NOMO-1 treated with DMSO at 0.1 percent for 48 hours (cell line): ENCODE measurements around the gene ANK2.
"Not testable (repeated sequence)": the region's sequence is repeated elsewhere in the genome, so short reads cannot be mapped to it uniquely, and the experiment has no call there.

Experiments
- DNase-seq: peaks from one replicate; lab custom pipeline; 2025; ENCODE audit not compliant: unreplicated experiment; lab: John Stamatoyannopoulos, UW

The ANK2 gene

DNA sequence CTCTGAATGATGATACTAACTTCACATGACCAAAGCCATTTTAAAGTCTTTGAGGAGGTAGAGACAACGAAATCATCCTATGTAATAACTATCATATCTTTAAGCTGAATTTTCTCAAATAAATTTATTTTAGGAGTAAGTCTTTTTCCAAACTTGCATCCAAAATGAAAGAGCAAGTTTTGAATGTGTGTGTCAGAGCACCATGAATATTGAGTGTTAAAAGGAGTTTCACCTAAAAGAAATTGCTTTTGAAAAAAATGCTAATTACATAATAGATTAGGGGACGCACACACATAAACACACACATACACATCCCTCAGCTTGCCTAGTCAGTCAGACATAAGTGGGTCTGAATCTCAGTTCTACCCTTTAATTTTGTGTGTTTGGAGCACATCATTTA, 1.9 kb downstream of the ANK2 start:
- DNase-seq = no peak

DNA sequence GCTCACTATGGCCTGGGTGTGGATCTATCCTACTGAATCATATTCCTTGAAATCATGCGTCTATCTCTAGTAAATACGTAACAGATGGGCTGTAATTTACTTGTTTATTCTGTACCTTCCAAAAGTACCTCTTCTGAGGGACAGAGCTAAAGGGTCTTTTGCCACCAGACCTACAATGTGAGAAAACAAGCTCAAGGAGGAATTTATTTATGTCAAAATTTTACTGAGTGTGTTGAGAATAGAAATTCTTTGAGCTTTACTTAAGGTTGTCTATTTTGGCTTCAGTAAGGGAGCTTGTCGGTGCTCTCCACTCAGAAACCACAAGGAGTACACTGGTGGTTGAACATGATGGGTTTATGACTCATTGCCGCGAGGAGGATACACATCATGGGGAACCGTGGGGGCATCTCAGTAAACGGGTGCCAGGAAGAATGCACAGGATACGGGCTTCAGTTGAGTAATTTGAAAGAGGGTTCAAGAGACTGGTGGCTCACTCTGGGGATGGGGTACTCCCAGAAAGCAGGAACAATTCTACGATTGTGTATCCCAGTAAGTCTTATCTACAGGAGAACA, 3.0 kb downstream of the ANK2 start:
- DNase-seq = peak; percentile 0

DNA sequence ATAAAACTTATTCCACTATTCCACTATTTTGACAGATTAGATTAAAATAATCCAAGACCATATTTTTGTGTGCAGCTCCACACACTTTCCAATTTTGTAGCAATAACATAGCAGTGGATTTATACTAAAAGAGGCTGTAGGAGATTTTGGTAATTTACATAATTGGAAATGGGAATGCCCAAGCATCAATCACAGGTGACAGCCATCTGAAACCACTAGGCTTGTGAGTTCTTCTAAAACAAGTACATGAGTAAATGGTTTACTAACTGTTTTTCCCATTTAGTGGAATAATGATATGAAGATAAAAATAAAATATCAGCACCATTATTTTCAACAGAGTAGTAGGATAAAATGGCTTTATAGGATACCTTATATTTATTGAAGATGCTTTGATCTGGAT, 4.4 kb downstream of the ANK2 start:
- DNase-seq = no peak

GRCh38 chr4:113056318-113056717, 6.9 kb downstream of the ANK2 start:
- no peak for DNase-seq

DNA sequence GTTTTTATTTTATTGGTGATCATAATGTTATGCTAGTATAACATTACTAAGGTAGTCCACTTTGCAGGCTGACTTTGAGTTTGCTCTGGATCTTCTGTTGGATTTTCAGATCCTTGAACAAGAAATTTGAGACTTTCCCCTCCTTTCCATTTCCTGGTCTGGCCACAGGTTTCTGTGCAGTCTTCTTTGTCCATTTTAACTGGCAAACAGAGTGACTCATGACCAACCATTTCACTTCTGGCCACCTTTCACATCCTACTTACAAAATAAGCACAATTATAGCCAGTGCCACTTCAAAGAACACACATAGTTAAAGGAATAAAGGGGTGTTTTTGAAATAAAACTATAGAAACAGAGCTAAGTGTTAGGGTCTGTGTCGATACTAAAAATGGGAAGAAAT, 8.4 kb downstream of the ANK2 start:
- no peak for DNase-seq

- DNase-seq = no peak
Observed at GRCh38 chr4:113059449-113060182, 10.2 kb downstream of the ANK2 start.

- no peak for DNase-seq
Observed at GRCh38 chr4:113060853-113061252, 11.4 kb downstream of the ANK2 start.

DNA sequence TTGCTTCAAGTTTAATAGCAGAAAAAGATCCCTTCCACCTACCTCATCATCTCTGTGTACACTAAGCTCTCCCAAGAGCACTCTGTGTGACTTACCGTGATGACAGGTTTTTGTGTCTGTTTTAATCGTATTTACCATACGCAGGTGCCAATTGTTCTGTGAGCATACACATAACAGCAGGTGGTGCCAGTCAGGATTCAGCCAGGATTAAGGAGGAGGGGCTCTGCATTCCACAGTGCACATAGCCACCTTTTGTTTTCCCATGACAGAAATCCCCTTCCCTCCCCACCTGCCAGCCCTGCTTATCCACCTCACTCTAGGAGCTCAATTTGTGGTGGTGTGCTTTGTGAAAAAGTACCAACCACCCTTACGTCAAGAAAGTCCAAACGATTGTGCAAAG, 14.8 kb downstream of the ANK2 start:
- no peak for DNase-seq

GRCh38 chr4:113065629-113066028, 16.2 kb downstream of the ANK2 start:
- no peak for DNase-seq

- not testable (repeated sequence) for DNase-seq
Observed at GRCh38 chr4:113068771-113069170, 19.3 kb downstream of the ANK2 start.

- DNase-seq = peak; percentile 14
Observed at GRCh38 chr4:113069212-113069892, 19.9 kb downstream of the ANK2 start.

DNA sequence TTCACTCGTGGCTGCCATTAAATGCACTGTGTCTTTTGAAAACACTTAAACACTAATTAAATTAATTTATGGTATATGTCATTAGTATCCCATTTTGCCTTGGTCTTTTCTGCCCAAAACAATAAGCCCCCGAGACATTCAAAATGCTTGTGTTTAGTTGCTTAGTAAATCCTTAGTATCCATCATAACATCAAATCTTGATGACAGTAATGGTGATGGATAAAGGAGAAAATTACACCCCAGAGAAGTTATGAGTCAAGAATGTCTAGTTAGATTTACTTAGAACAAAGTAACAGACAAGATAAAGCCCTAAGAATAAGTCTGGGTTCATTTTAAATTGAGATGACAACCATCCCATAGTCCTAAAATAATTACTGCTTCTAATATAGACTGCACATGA, 21.3 kb downstream of the ANK2 start:
- no peak for DNase-seq

GRCh38 chr4:113071274-113071673, 21.8 kb downstream of the ANK2 start:
- DNase-seq = no peak

DNA sequence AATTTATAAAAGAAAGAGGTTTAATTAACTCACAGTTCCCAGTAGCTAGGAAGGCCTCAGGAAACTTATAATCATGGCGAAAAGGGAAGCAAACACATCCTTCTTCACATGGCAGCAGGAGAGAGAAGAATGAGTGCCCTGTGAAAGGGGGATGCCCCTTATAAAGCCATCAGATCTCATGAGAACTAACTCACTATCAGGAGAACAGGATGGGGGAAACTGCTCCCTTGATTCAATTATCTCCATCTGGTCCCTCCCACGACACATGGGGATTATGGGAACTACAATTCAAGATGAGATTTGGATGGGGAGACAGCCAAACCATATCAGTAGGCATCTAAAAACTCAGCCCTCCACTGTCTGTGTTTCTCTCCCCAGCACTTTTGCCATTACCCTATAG, 22.4 kb downstream of the ANK2 start:
- DNase-seq = no peak

DNA sequence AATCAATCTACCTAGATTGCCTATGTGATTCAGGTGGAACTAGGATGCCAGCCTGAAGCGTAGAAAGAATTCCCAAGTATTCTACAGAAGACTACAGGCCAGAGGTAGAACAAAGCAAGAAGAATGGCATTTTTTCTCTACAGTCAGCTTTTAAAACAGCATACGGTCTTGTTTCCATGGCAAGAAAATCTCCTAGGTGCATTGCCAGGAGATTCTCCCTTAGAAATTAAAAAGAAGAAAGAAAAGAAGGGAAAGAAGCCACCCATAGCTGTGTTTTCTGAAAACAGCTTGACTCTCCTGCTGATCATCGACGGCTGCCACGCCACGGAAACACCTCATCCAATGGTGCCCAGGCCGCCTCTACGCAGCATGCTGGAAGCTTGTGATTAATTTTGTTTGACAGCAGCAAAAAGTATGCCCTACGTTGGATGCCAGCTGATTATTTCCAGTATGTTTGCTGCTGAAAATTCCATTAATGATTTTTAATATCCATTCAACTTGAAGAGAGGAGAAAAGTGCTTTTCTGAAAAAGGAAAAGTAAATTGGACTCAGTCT, 24.1 kb downstream of the ANK2 start:
- DNase-seq = no peak

DNA sequence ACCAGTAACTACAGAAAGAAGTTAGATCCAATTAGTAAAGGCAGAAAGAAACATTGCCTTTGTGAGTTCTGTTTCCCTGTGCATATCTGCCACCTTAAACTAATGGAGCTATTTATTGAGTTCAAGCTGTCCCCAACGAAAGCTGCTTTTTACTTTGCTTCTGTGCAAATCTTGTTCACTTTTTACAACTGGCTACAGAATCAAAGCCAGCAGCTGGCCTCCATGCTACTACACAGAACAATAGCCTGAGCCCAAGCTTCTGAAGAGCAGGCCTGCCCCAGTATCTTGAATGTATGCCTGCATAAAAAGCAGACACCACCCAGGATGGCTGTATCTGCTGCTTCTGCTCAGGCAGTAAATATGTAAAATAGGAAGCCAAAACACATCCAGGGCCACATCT, 28.1 kb downstream of the ANK2 start:
- no peak for DNase-seq

GRCh38 chr4:113078066-113078465, 28.6 kb downstream of the ANK2 start:
- no peak for DNase-seq

DNA sequence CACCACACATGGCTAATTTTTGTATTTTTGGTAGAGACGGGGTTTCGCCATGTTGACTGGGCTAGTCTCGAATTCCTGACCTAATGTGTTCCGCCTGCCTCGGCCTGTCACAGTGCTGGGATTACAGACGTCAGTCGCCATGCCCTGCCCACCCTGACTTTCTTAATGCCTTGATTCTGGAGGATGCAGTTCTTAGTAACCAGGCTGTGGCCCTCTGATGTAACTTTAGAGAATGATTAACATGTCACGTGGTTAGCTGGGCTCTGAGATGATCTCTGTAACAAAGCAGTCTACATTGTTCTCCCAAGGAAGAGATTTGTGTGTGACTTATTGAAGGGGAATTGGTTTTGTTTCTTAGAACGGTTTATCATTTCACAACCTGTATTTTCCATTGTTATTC, 30.6 kb downstream of the ANK2 start:
- DNase-seq = no peak

DNA sequence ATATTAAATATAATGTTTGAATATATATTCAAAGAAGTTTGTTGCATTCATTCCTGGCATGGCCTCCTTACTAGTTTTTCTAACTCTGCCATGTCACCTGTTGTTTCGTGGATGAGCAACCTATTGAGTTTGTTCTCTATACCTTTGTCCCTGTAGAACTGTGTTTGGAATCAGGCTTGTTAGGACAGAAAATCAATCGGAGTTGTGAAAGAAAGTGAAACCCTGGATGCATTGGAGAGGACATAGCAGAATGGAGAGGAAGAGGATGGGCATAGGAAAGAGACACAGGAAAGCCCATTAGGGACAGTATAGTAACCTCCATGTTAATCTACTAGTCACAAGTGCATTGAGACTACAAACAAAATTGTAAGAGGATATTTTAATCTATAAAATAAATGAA, 31.2 kb downstream of the ANK2 start:
- no peak for DNase-seq

GRCh38 chr4:113083346-113083745, 33.9 kb downstream of the ANK2 start:
- no peak for DNase-seq

DNA sequence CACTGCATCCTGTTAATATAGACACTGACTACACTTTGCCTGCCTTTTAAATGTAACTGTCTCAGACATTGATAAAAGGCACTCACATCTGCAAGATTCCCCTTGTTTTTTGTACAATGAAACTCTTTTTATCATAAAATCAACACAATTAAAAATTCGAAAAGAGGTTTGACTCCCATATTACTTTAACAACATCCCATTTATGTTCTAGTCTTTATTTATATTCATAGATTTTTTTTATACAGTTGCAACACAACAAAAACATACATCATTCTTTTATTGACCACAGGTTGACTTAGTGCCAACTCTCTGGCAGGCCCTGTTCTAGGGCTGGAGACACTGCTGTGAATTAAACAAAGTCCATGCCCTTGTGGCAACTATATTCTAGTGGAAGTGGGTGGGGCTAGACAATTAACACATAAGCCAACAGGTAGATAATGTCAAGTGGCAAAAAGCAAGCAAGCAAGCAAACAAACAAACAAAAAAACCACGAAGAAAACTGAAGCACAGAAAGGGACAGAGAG, 36.8 kb downstream of the ANK2 start:
- no peak for DNase-seq

GRCh38 chr4:113088050-113088449, 38.6 kb downstream of the ANK2 start:
- no peak for DNase-seq
